ENCODE measurements around the gene STARD3. TPM values are rescaled to one million over a fixed set of nuclear protein-coding genes. Genes with fewer than 3 reads are reported as not detected.

STARD3 gene
- polyA plus RNA-seq, 1 donor from 2014 or later = 105 TPM

DNA sequence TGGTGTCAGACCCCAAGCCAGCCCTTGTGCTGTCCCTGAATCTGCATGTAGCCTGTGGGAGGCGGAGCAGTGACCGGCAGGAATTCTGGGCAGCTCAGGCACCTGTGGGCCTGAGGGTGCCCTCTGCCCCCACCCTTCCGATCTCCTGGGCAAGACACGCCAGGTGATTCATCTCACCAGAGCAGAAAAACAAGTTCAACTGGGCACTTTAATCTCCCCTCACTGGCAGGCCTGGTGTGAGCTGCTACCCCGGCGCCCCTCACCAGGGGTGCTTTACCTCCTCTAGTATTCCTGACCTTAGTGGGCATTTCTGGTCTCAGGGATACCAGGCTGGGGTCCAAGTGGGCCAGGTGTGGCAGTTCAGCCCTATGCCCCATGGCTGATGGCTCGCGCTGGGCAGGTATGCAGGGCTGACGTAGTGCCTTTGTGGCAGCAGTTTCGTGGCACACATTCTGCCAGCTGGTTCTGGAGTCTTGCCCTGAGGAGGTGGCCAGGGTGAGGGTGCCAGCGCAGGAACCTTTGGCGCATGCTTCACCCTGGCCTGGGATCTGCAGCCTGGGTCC is 68.9 kb downstream of the STARD3 start:
- H3K27ac ChIP-seq (ENCODE audit: low read length) = no peak overlapping the region
- H3K9me3 ChIP-seq (ENCODE audit: low read length) = no peaks in the 10 kb centered on the region
- TF ChIP-seq RAD21 (conservative IDR thresholded peaks at IDR 0.05) = no peak
- no peak for TF ChIP-seq TAF1 (IDR thresholded peaks at IDR 0.05; ENCODE audit: low read depth)
- no peak for TF ChIP-seq CTCF (IDR thresholded peaks at IDR 0.05; ENCODE audit: poor library complexity, severe bottlenecking)
- no peak for TF ChIP-seq MXI1 (conservative IDR thresholded peaks at IDR 0.05; ENCODE audit: poor library complexity, severe bottlenecking)
- H3K79me2 ChIP-seq (replicated peaks; ENCODE audit: insufficient read depth, low read length) = no peaks in the 10 kb centered on the region
- H3K9me2 ChIP-seq (ENCODE audit: insufficient read depth, low read length) = no peaks in the 10 kb centered on the region
- H3F3A ChIP-seq (ENCODE audit: insufficient read depth, low read length, poor library complexity, severe bottlenecking) = no peaks in the 10 kb centered on the region
- H3K4me3 ChIP-seq (ENCODE audit: low read length) = no peak overlapping the region
- H3K27me3 ChIP-seq (ENCODE audit: insufficient read depth, low read depth, low read length) = no peaks in the 10 kb centered on the region
- H2AFZ ChIP-seq (ENCODE audit: low read depth, low read length) = no peak overlapping the region
- H3K9ac ChIP-seq (ENCODE audit: low read length) = no peak overlapping the region
- no peak overlapping the region for H3K4me2 ChIP-seq (ENCODE audit: low read length)
- H4K20me1 ChIP-seq (ENCODE audit: insufficient read depth) = no peaks in the 10 kb centered on the region
- no peaks in the 10 kb centered on the region for H3K36me3 ChIP-seq (ENCODE audit: insufficient read depth, low read length)

GRCh38 chr17:39706383-39706782 is 69.4 kb downstream of the STARD3 start:
- no peaks in the 10 kb centered on the region for H4K20me1 ChIP-seq (ENCODE audit: insufficient read depth)

More at GRCh38 chr17:39706383-39706782, 69.4 kb downstream of the STARD3 start:
- Histone ChIP-seq H3K4me2 (ENCODE audit: low read length) (no peak overlapping the region), H3K9me2 (ENCODE audit: insufficient read depth, low read length) (no peaks in the 10 kb centered on the region), H3K27ac (ENCODE audit: low read length) (no peak overlapping the region), H3F3A (ENCODE audit: insufficient read depth, low read length, poor library complexity, severe bottlenecking) (no peaks in the 10 kb centered on the region), H2AFZ (ENCODE audit: low read depth, low read length) (no peak overlapping the region), H3K36me3 (ENCODE audit: insufficient read depth, low read length) (no peaks in the 10 kb centered on the region), H3K27me3 (ENCODE audit: insufficient read depth, low read depth, low read length) (no peaks in the 10 kb centered on the region), H3K79me2 (replicated peaks; ENCODE audit: insufficient read depth, low read length) (no peaks in the 10 kb centered on the region), H3K9me3 (ENCODE audit: low read length) (no peaks in the 10 kb centered on the region), H3K4me3 (ENCODE audit: low read length) (no peak overlapping the region), H3K9ac (ENCODE audit: low read length) (no peak overlapping the region)
- TF ChIP-seq REST (IDR thresholded peaks at IDR 0.05; ENCODE audit: borderline replicate concordance) = no peak
- TF ChIP-seq POLR2AphosphoS5 (IDR thresholded peaks at IDR 0.05) = no peak
- TF ChIP-seq TAF1 (IDR thresholded peaks at IDR 0.05; ENCODE audit: low read depth) = no peak
- TF ChIP-seq SMC3 (conservative IDR thresholded peaks at IDR 0.05; ENCODE audit: poor library complexity) = no peak
- no peak for TF ChIP-seq CTCF (IDR thresholded peaks at IDR 0.05; ENCODE audit: poor library complexity, severe bottlenecking)
- TF ChIP-seq MXI1 (conservative IDR thresholded peaks at IDR 0.05; ENCODE audit: poor library complexity, severe bottlenecking) = no peak

Measured in neural cell (in vitro differentiated cells).